22Rv1 (cell line): Measurements from ENCODE around the gene SFTPA2.
"Not testable (repeated sequence)": the region's sequence is repeated elsewhere in the genome, so short reads cannot be mapped to it uniquely, and the experiment has no call there.

Experiments used
- CTCF ChIP-seq: fragments of 450-650 bp; IDR thresholded peaks from 2 replicates; pipeline ENCODE4 v1.5.1; 2017; ENCODE audit warnings: mild to moderate bottlenecking
- ZFX ChIP-seq: fragments of 450-650 bp; IDR thresholded peaks from 2 replicates; pipeline ENCODE4 v1.6.1; 2017; ENCODE audit warnings: antibody characterized with exemption, borderline replicate concordance

GRCh38 chr10:79594565-79594964 lies 34.4 kb upstream of the SFTPA2 start:
- not testable (repeated sequence) for TF ChIP-seq CTCF, ZFX
